DND-41 (cell line): Measurements from ENCODE around the gene SHISA6.
A peak's percentile ranks its signal among the peaks of the same experiment; 100 is the strongest.

Experiments used
- ATAC-seq: fragments of 200-7000 bp; cut with Tn5 transposase; 3 replicates; pipeline ENCODE4 v1.9.1; 2021; ENCODE audit warnings: low read depth; ENCODE audit not compliant: insufficient read depth
- DNase-seq: peaks from one replicate; pipeline ENCODE4 v3.0.0-alpha.2; 2020
- H2AFZ ChIP-seq: 2 replicates; pipeline ENCODE4 v1.6.0; 2012; ENCODE audit warnings: low read depth, low read length
- H3K27ac ChIP-seq: 2 replicates; pipeline ENCODE4 v1.5.1; 2012; ENCODE audit warnings: low read length, inconsistent platforms
- H3K27me3 ChIP-seq: fragments of 200-600 bp; sonication (generic); 2 replicates; pipeline ENCODE4 v1.6.0; 2012; ENCODE audit warnings: low read length, mild to moderate bottlenecking, inconsistent platforms; ENCODE audit not compliant: insufficient read depth, poor library complexity
- H3K36me3 ChIP-seq: 2 replicates; pipeline ENCODE4 v1.5.1; 2012; ENCODE audit warnings: low read length, inconsistent platforms; ENCODE audit not compliant: insufficient read depth
- H3K4me1 ChIP-seq: 2 replicates; pipeline ENCODE4 v1.5.1; 2012; ENCODE audit warnings: mild to moderate bottlenecking, low read length; ENCODE audit not compliant: insufficient read depth
- H3K4me2 ChIP-seq: 2 replicates; pipeline ENCODE4 v1.6.0; 2012; ENCODE audit warnings: mild to moderate bottlenecking, moderate library complexity, low read length, inconsistent platforms; ENCODE audit not compliant: insufficient read depth
- H3K4me3 ChIP-seq, 2 experiments: fragments of 200-600 bp in 1 of 2; shearing (Covaris generic) in 1 of 2; 2 replicates each; pipeline ENCODE4 v1.5.1; 2012 to 2016; ENCODE audit warnings: inconsistent platforms in 2 of 2, low read length in 2 of 2, mild to moderate bottlenecking in 2 of 2, low read depth in 1 of 2, moderate library complexity in 1 of 2
- H3K79me2 ChIP-seq: 2 replicates; pipeline ENCODE4 v1.6.0; 2012; ENCODE audit warnings: low read length, inconsistent platforms; ENCODE audit not compliant: insufficient read depth
- H3K9ac ChIP-seq: 2 replicates; pipeline ENCODE4 v1.6.0; 2012; ENCODE audit warnings: low read depth, mild to moderate bottlenecking, inconsistent platforms, low read length, moderate library complexity
- H3K9me3 ChIP-seq: 2 replicates; pipeline ENCODE4 v1.5.1; 2012; ENCODE audit warnings: low read length, moderate library complexity, mild to moderate bottlenecking, inconsistent platforms; ENCODE audit not compliant: insufficient read depth, severe bottlenecking
- H4K20me1 ChIP-seq: 2 replicates; pipeline ENCODE4 v1.6.0; 2012; ENCODE audit warnings: low read length; ENCODE audit not compliant: insufficient read depth
- EZH2 ChIP-seq: IDR thresholded peaks from 3 replicates; pipeline ENCODE4 v1.6.1; 2012; ENCODE audit warnings: borderline replicate concordance, low read depth, mild to moderate bottlenecking, moderate library complexity, low read length, inconsistent platforms; ENCODE audit not compliant: severe bottlenecking
- TF ChIP-seq, protein P1 (sequence below): IDR thresholded peaks from 2 replicates; pipeline ENCODE4 v1.5.1; 2012; ENCODE audit warnings: borderline replicate concordance, low read length, moderate library complexity, mild to moderate bottlenecking; ENCODE audit not compliant: poor library complexity, severe bottlenecking; ENCODE audit errors: extremely low read depth

SHISA6 gene

GRCh38 chr17:11292491-11292890, 51.5 kb downstream of the SHISA6 start:
- TF ChIP-seq, protein P1, sequence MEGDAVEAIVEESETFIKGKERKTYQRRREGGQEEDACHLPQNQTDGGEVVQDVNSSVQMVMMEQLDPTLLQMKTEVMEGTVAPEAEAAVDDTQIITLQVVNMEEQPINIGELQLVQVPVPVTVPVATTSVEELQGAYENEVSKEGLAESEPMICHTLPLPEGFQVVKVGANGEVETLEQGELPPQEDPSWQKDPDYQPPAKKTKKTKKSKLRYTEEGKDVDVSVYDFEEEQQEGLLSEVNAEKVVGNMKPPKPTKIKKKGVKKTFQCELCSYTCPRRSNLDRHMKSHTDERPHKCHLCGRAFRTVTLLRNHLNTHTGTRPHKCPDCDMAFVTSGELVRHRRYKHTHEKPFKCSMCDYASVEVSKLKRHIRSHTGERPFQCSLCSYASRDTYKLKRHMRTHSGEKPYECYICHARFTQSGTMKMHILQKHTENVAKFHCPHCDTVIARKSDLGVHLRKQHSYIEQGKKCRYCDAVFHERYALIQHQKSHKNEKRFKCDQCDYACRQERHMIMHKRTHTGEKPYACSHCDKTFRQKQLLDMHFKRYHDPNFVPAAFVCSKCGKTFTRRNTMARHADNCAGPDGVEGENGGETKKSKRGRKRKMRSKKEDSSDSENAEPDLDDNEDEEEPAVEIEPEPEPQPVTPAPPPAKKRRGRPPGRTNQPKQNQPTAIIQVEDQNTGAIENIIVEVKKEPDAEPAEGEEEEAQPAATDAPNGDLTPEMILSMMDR: no peak
- TF ChIP-seq EZH2: no peak
- Histone ChIP-seq H3K27me3 (no peaks in the 10 kb centered on the region), H3K4me1 (no peaks in the 10 kb centered on the region), H3K4me2 (no peak overlapping the region), H4K20me1 (no peaks in the 10 kb centered on the region), H3K4me3 (no peak overlapping the region), H3K9ac (no peak overlapping the region), H3K9me3 (no peaks in the 10 kb centered on the region), H2AFZ (no peak overlapping the region), H3K79me2 (no peaks in the 10 kb centered on the region), H3K36me3 (no peaks in the 10 kb centered on the region), H3K27ac (no peak overlapping the region)
- ATAC-seq (no peak), DNase-seq (no peak)

DNA sequence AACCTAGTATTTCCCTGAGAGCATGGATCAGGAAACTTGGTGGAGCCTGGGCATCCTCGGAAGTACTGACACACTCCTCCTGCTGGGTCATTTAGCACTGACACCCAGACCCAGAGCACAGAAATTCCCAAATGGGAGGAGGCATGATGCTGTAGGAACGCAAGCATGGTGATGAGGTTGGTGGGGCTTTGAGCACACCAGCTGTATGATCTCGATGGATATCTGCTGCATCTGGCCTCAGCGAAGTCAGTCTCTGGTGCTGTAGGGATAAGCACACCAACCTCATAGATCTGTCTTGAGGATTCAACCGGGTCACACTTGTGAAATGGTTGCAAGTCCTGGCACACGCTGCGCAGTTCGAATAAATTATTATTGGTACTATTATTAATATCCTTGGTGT, 52.5 kb downstream of the SHISA6 start:
- Histone ChIP-seq H3K36me3 (no peaks in the 10 kb centered on the region), H3K4me1 (no peaks in the 10 kb centered on the region), H3K79me2 (no peaks in the 10 kb centered on the region), H3K4me2 (no peak overlapping the region), H2AFZ (no peak overlapping the region), H3K4me3 (no peak overlapping the region), H4K20me1 (no peaks in the 10 kb centered on the region), H3K27me3 (no peaks in the 10 kb centered on the region), H3K9ac (no peak overlapping the region), H3K27ac (no peak overlapping the region), H3K9me3 (no peaks in the 10 kb centered on the region)
- DNase-seq (no peak), ATAC-seq (no peak)
- no peak for TF ChIP-seq EZH2
- TF ChIP-seq, protein P1: no peak

DNA sequence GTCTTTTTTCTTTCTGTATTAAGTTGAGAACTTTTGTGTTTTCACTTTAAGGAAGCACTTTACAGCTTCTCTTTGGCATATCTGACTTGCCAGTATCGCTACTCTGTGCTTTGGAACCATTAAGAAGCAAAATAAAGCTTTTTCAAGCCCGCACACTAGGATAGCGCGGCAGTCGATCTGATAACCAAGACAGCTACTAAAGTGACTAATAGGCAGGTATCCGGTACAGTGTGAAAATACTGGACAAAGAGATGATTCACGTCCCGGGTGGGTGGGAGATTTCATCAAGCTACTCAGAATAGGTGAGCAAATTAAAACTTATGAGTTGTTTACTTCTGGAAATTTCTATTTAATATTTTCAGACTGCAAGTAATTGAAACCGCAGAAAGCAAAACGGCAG, 53.8 kb downstream of the SHISA6 start:
- Histone ChIP-seq H3K27ac (no peak overlapping the region), H3K79me2 (no peaks in the 10 kb centered on the region), H3K4me3 (no peak overlapping the region), H3K9ac (no peak overlapping the region), H3K9me3 (no peaks in the 10 kb centered on the region), H3K36me3 (no peaks in the 10 kb centered on the region), H3K27me3 (no peaks in the 10 kb centered on the region), H4K20me1 (no peaks in the 10 kb centered on the region), H3K4me2 (no peak overlapping the region), H2AFZ (no peak overlapping the region), H3K4me1 (no peaks in the 10 kb centered on the region)
- no peak for DNase-seq
- TF ChIP-seq, protein P1: no peak
- no peak for TF ChIP-seq EZH2
- ATAC-seq: no peak

DNA sequence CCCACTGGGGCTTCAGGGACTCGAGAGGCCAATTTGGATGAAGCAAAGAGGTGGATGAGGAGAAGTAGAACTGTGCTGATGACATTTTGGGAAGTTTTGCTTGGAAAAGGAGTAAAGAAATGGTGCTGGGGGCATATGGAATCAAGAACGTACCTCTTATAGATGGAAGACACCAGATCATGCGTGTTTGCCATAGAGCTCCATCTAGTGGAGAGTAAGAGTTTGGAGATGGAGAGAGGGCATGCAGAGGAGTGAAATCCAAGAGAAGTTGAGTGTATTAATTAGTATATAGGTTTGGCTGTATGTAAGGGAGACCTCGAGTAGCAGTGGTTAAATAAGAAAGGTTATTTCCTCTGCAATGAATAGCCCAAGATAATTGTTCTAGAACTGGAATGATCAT, 56.0 kb downstream of the SHISA6 start:
- ATAC-seq (no peak), DNase-seq (no peak)
- no peak overlapping the region for H3K9ac ChIP-seq
- H3K36me3 ChIP-seq: no peaks in the 10 kb centered on the region
- H3K27ac ChIP-seq: no peak overlapping the region
- H3K27me3 ChIP-seq: no peaks in the 10 kb centered on the region
- H4K20me1 ChIP-seq: no peaks in the 10 kb centered on the region
- H2AFZ ChIP-seq: no peak overlapping the region
- H3K4me2 ChIP-seq: no peak overlapping the region
- TF ChIP-seq, protein P1: peak; percentile 45
- TF ChIP-seq EZH2: no peak
- H3K4me3 ChIP-seq: no peak overlapping the region
- no peaks in the 10 kb centered on the region for H3K4me1 ChIP-seq
- H3K79me2 ChIP-seq: no peaks in the 10 kb centered on the region
- no peaks in the 10 kb centered on the region for H3K9me3 ChIP-seq
